HG03571 (cell line): ENCODE measurements around the gene C2CD2.

Source experiments
- ATAC-seq: cut with Tn5 transposase; IDR thresholded peaks from one replicate; pipeline ENCODE4 v1.9.1; 2021; ENCODE audit not compliant: unreplicated experiment

Gene C2CD2

GRCh38 chr21:41933313-41934079, 20.3 kb downstream of the C2CD2 start:
- no peak for ATAC-seq

DNA sequence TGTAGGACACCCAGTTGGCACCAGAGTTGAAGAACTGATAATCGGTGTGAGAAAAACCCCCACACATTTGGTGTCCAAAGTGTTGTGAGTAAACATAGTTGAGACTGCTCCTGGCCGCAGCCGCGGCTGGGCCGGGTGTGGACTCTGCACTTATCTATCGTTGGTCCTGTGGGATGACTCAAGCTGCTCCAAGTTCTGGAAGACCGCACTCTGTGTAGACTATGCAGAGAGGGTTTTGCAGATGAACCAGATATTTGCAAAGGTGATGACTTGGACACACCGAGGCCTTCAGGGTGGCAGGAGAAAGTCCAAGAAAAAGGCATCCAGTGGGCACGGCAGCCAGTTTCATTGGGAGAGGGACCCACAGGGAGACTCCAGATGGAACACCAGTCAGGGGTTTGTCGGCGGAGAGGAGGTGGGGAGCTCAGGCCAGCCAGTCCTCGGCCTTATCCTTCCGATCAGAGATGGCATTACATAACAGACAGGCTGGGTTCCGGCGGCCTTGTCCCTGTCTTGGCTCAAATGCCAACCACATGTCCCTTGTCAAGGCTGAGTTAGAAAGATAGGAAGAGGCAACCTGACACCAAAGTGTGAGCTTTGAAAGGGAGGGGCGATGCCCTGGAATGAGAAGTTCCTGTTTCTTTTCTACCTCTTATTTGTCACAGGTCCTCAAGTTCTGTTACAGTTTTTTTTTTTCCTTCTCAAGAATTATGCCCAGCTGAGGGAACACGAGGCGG, 21.1 kb downstream of the C2CD2 start:
- ATAC-seq = no peak

DNA sequence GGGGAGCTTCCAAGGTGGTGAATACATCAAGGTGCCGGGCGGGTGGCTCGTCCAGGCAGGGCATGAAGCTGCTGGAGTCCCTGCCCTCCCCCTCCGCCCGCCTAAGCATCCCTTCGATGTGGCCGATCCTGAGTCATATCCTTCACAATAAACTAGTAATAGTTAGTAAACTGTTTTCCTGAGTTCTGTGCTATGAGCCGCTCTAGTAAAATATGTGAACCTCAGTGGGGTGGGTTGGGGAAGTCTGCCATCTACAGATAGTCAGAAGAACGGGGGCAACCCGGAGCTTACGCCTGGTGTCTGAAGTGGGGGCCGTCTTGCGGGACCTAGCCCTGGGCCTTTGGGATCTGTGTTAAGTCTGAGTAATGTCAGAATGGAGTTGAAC, 21.6 kb downstream of the C2CD2 start:
- no peak for ATAC-seq

GRCh38 chr21:41931041-41931451, 22.8 kb downstream of the C2CD2 start:
- ATAC-seq = no peak

DNA sequence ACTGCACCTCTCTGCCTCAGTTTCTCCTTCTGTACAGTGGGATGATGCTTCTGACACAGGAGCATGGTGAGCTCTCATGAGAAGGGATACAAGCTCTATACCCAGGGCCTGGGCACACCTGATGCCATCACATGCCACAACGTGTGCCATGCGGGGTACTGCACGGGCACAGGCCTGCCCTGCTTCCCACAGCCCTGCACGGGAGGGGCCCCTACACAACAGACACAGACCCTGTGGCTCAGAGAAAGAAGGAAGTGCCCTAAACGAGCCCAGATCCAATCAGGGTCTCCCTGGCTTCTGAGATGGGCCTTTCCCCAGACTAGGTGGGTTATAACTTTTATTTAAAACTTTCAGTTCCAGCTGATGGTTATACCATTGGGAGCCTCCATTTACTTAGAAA, 24.6 kb downstream of the C2CD2 start:
- ATAC-seq = no peak

GRCh38 chr21:41928621-41929220, 25.1 kb downstream of the C2CD2 start:
- no peak for ATAC-seq

- ATAC-seq = no peak
These were observed 25.9 kb downstream of the C2CD2 start for GRCh38 chr21:41927727-41928409.

DNA sequence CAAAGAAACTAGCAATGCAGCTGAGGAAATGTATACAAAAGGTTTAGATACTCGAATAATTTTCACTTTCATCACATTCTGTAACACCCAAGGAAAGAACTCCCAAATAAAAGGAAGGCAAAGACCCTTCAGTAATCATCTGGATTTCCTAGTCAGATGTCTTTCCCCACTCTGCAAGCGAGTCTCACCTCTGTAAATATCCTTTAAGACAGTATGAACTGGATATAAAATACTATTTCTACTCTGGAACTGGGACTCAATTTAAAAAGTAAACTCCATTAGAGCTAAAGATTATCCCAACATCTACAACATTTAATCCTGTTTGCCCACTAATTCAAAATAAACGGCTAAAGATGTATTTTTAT, 27.0 kb downstream of the C2CD2 start:
- ATAC-seq = no peak

DNA sequence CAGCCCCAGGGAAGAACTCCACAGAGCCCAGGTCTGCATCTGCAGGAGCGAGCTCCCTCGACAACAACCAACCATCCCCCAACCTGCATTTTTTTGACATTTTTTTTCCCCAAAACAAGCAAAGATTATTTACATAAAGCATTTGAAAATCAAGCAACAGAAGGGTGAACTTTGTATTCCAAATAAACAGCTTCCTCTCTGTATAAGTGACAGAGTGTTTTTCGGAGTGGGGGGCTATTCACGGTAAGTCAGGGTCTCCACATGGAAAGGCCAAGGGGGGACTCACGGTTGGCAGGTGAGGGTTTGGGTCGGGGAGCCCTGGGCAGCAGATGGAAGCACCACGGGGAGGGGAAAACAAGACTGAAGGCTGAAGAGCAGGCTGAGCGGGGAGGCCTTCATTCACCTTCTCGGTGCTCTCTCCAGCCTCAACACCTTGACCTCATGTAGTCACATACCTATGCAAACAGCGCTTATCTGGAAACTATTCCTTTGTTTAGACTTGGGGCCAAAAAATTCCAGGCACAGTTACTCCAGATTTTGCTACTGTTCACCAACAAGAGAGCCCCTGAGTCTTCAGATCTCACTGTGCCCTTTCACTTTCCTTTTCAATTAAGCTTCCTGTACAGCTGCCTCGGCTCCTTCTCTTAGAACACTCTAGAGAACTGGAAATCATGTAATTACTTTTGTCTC, 27.6 kb downstream of the C2CD2 start:
- no peak for ATAC-seq

DNA sequence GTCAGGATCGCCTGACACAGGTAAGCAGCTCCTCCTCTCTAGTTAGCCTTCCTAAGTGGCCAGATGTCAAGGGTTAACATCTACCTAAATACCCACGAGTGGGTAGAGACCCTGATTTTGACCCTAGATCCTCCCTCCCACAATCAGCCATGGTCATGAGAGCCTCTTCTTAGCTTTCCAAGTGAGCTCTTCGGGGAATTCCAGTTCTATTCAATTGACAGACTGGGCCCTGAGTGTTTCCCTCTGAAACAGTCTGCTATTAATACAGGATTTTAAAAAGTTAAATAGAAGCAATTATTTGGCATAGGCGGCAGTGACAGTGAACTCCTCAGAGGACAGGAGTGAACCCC, 28.1 kb downstream of the C2CD2 start:
- ATAC-seq = no peak

GRCh38 chr21:41924368-41924754, 29.5 kb downstream of the C2CD2 start:
- no peak for ATAC-seq

DNA sequence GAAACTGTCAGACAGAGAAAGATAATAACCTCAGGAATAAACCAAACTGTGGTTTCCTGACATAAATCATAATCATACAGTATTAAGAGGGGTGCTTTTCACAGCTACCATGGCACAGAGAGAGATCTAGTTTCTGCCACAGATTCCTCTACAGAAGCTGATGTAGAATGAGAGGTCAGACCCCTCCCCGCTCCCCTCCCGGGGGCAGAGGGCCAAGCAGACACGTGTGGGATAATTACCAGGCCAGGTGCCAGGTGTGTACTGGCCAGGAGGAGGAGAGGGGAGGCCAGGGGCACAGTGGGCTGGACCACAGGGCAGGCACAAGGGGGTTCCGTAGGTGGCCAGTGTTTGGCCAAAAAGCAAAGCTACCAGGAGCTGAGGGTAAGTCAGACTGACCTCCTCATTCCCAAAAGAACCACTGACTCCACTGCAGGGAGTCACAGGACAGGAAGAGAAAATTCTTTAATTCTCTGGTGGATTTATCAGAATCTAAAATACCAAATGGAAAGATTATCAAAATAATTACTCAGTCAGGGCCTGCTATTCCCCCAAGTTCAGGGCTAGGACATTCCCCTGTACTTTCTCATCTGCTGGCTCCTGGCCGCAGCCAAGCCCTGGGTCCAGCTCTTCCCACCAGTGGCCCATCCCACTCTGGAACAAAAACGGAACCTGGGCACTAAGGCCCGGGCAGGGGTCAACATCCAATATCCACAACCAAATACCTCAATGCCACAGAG, 30.0 kb downstream of the C2CD2 start:
- no peak for ATAC-seq

- no peak for ATAC-seq
These were observed 30.6 kb downstream of the C2CD2 start for GRCh38 chr21:41923186-41923585.

- ATAC-seq = peak; percentile 47
These were observed 32.8 kb downstream of the C2CD2 start for GRCh38 chr21:41921021-41921420.

DNA sequence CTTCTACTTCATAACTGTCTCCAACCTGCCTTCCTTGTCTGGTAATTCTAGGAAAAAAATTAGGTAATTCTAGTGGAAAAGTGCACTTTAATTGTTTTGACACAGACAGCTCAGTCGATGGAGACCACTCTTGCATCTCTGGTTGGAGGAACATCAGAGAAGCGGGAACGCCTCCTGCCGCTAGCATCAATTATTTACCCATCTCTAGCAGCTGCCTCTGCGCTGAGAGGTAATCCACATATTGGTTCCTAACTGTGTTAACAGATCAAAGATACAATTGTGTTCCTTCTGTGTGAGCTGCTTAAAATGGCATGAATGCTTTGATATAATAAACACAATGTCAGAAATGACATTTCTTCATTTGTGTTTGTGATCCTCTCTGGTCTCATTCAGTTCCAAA, 33.3 kb downstream of the C2CD2 start:
- ATAC-seq = no peak

GRCh38 chr21:41919666-41920398, 34.0 kb downstream of the C2CD2 start:
- ATAC-seq = no peak

DNA sequence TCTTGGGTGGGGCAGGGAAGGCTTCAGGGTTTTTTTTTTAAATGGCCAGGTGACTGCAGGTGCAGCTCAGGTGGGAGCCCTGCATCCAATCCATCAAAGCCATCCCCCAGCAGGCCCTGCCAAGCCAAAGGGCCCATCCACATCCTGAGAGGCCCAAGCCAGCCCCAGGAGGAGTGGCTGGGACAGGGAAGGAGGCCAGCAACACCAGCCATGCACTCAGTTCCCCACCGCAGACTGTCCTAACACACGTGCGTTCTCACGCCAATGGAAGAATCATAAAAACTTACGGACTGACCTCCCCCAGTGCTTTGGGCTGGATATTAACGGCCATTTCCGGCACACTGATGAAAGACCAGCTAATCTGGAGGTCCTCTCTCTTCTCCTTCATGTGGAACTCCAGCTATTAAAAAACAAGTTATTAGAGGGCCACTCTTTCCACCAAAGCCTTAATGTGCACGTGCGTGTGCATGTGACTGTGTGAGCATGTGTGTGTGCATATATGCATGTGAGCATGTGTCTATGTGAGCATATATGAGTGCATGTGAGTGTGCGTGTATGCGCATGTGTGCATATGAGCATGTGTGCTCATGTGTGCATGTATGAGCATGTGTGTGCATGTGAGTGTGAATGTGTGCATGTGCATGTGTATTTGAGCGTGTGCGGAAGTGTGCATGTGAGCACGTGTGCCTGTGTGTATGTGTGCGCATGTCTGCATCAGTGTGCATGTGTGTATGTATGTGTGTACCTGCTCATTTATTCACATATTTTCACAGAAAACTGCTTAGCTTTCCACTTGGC, 35.1 kb downstream of the C2CD2 start:
- no peak for ATAC-seq

GRCh38 chr21:41917531-41917930, 36.3 kb downstream of the C2CD2 start:
- ATAC-seq = no peak

DNA sequence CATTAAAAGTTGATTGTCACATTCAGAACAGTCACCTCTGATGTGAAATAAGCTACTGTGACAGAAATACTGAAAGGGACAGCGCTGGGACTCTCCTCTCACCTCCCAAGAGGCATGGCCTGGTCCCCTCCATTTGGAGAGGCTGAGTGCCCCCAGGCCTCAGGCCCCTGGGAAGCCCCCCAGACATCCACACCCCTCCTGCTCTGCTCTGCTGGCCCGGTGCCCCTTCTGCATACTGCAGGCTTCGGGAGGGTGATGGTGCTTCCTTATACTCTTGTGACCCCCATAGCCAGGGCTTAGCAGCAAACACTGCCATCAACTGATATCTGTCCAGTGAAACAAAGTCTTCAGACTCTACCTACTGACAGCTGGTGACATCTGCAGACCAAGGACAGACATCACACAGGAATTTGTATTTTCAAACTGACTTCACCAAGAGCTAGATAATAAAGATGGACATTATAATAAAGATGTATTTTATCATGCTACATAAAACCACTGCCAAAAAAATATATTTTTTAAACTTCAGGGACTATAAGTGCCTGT, 36.9 kb downstream of the C2CD2 start:
- ATAC-seq = no peak
